Neural cell (in vitro differentiated cells): ENCODE results near the gene NPR2. TPM values are rescaled to one million over a fixed set of nuclear protein-coding genes. Genes with fewer than 3 reads are reported as not detected.

Experiments
- H2AFZ ChIP-seq: fragments of 200-600, 300-800 bp; sonication (generic), shearing (Covaris generic); 2 replicates; pipeline ENCODE4 v1.6.0; 2014; ENCODE audit warnings: low read depth, mild to moderate bottlenecking, antibody characterized with exemption, low read length, moderate library complexity
- H3F3A ChIP-seq: fragments of 200-600 bp; shearing (Covaris generic); 2 replicates; pipeline ENCODE4 v1.6.1; 2016; ENCODE audit warnings: mild to moderate bottlenecking, moderate library complexity, mixed read lengths, antibody characterized with exemption, low read length; ENCODE audit not compliant: insufficient read depth, poor library complexity, severe bottlenecking
- H3K27ac ChIP-seq: fragments of 200-600, 300-800 bp; sonication (generic), shearing (Covaris generic); 2 replicates; pipeline ENCODE4 v1.5.1; 2014; ENCODE audit warnings: mild to moderate bottlenecking, low read length, moderate library complexity
- H3K27me3 ChIP-seq: fragments of 300-800, 200-600 bp; sonication (generic), shearing (Covaris generic); 2 replicates; pipeline ENCODE4 v1.6.0; 2014; ENCODE audit warnings: mild to moderate bottlenecking, low read depth, low read length, moderate library complexity; ENCODE audit not compliant: insufficient read depth
- H3K36me3 ChIP-seq: fragments of 300-800, 200-600 bp; sonication (generic), shearing (Covaris generic); 2 replicates; pipeline ENCODE4 v1.5.1; 2014; ENCODE audit warnings: mild to moderate bottlenecking, antibody characterized with exemption, low read length, moderate library complexity; ENCODE audit not compliant: insufficient read depth
- H3K4me2 ChIP-seq: fragments of 300-800, 200-600 bp; sonication (generic), shearing (Covaris generic); 2 replicates; pipeline ENCODE4 v1.6.0; 2014; ENCODE audit warnings: mild to moderate bottlenecking, low read length
- H3K4me3 ChIP-seq: fragments of 300-800, 200-600 bp; sonication (generic), shearing (Covaris generic); 2 replicates; pipeline ENCODE4 v1.5.1; 2014; ENCODE audit warnings: mild to moderate bottlenecking, low read length, moderate library complexity
- H3K79me2 ChIP-seq: fragments of 200-600 bp; shearing (Covaris generic); replicated peaks from 2 replicates; pipeline ENCODE4 v1.6.0; 2014; ENCODE audit warnings: mild to moderate bottlenecking, low read length, moderate library complexity; ENCODE audit not compliant: insufficient read depth
- H3K9ac ChIP-seq: fragments of 300-800, 200-600 bp; sonication (generic), shearing (Covaris generic); 2 replicates; pipeline ENCODE4 v1.6.1; 2016; ENCODE audit warnings: mild to moderate bottlenecking, low read length, mixed read lengths
- H3K9me2 ChIP-seq: fragments of 200-600 bp; shearing (Covaris generic); 2 replicates; pipeline ENCODE4 v1.6.1; 2016; ENCODE audit warnings: mild to moderate bottlenecking, low read length, mixed read lengths; ENCODE audit not compliant: insufficient read depth
- H3K9me3 ChIP-seq: fragments of 200-600, 300-800 bp; sonication (generic), shearing (Covaris generic); 2 replicates; pipeline ENCODE4 v1.6.1; 2016; ENCODE audit warnings: mild to moderate bottlenecking, mixed run types, low read length, moderate library complexity, mixed read lengths
- H4K20me1 ChIP-seq: fragments of 200-600 bp; shearing (Covaris generic); 2 replicates; pipeline ENCODE4 v1.6.1; 2016; ENCODE audit warnings: mild to moderate bottlenecking, mixed run types; ENCODE audit not compliant: insufficient read depth
- EP300 ChIP-seq: fragments of 450-650 bp; conservative IDR thresholded peaks from 2 replicates; pipeline ENCODE4 v1.6.1; 2014; ENCODE audit warnings: antibody characterized with exemption, mild to moderate bottlenecking, moderate library complexity; ENCODE audit not compliant: poor library complexity, severe bottlenecking
- EZH2 ChIP-seq: fragments of 200-600, 300-800 bp; shearing (Covaris generic), sonication (generic); IDR thresholded peaks from 2 replicates; pipeline ENCODE4 v1.6.1; 2014; ENCODE audit warnings: antibody characterized with exemption, low read length, borderline replicate concordance, mild to moderate bottlenecking; ENCODE audit not compliant: insufficient read depth, poor library complexity, severe bottlenecking
- MXI1 ChIP-seq: fragments of 450-650 bp; conservative IDR thresholded peaks from 2 replicates; pipeline ENCODE4 v1.6.1; 2014; ENCODE audit warnings: antibody characterized with exemption, mild to moderate bottlenecking; ENCODE audit not compliant: poor library complexity, severe bottlenecking
- POLR2AphosphoS5 ChIP-seq: IDR thresholded peaks from 2 replicates; pipeline ENCODE4 v1.6.1; 2012
- RAD21 ChIP-seq: fragments of 450-650 bp; conservative IDR thresholded peaks from 2 replicates; pipeline ENCODE4 v1.6.1; 2014; ENCODE audit warnings: antibody characterized with exemption, mild to moderate bottlenecking, moderate library complexity
- SMC3 ChIP-seq: fragments of 450-650 bp; conservative IDR thresholded peaks from 2 replicates; pipeline ENCODE4 v1.6.1; 2014; ENCODE audit warnings: antibody characterized with exemption, mild to moderate bottlenecking, moderate library complexity; ENCODE audit not compliant: poor library complexity
- TAF1 ChIP-seq: IDR thresholded peaks from 2 replicates; pipeline ENCODE4 v1.6.1; 2012; ENCODE audit warnings: low read depth
- polyA plus RNA-seq: library from polyadenylated mRNA; depleted of rRNA; stranded (reverse); fragments of >200 nt; gene quantifications from 2 replicates; pipeline ENCODE4 v1.2.3, GENCODE V29; 2014
- TF ChIP-seq, protein P1 (sequence below): fragments of 450-650 bp; IDR thresholded peaks from 2 replicates; pipeline ENCODE4 v1.5.1; 2014; ENCODE audit warnings: antibody characterized with exemption, mild to moderate bottlenecking, moderate library complexity; ENCODE audit not compliant: poor library complexity, severe bottlenecking
- TF ChIP-seq, protein P2 (sequence below): IDR thresholded peaks from 2 replicates; pipeline ENCODE4 v1.6.1; 2012; ENCODE audit warnings: borderline replicate concordance

NPR2 gene
- polyA plus RNA-seq, 1 donor from 2014 or later: 9.6 TPM

- Histone ChIP-seq H3K4me3 (no peak overlapping the region), H3K27me3 (no peaks in the 10 kb centered on the region), H3K4me2 (no peak overlapping the region), H3F3A (no peaks in the 10 kb centered on the region), H4K20me1 (no peaks in the 10 kb centered on the region), H3K9ac (no peak overlapping the region), H3K79me2 (no peaks in the 10 kb centered on the region), H3K9me2 (no peaks in the 10 kb centered on the region), H3K27ac (no peak overlapping the region), H2AFZ (no peak overlapping the region), H3K36me3 (no peaks in the 10 kb centered on the region), H3K9me3 (no peaks in the 10 kb centered on the region)
- TF ChIP-seq POLR2AphosphoS5 (no peak), RAD21 (no peak), TAF1 (no peak), MXI1 (no peak), SMC3 (no peak), EZH2 (no peak)
- TF ChIP-seq, protein P1, sequence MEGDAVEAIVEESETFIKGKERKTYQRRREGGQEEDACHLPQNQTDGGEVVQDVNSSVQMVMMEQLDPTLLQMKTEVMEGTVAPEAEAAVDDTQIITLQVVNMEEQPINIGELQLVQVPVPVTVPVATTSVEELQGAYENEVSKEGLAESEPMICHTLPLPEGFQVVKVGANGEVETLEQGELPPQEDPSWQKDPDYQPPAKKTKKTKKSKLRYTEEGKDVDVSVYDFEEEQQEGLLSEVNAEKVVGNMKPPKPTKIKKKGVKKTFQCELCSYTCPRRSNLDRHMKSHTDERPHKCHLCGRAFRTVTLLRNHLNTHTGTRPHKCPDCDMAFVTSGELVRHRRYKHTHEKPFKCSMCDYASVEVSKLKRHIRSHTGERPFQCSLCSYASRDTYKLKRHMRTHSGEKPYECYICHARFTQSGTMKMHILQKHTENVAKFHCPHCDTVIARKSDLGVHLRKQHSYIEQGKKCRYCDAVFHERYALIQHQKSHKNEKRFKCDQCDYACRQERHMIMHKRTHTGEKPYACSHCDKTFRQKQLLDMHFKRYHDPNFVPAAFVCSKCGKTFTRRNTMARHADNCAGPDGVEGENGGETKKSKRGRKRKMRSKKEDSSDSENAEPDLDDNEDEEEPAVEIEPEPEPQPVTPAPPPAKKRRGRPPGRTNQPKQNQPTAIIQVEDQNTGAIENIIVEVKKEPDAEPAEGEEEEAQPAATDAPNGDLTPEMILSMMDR: no peak
Measured at GRCh38 chr9:35797311-35798109, 6.1 kb downstream of the NPR2 start.

DNA sequence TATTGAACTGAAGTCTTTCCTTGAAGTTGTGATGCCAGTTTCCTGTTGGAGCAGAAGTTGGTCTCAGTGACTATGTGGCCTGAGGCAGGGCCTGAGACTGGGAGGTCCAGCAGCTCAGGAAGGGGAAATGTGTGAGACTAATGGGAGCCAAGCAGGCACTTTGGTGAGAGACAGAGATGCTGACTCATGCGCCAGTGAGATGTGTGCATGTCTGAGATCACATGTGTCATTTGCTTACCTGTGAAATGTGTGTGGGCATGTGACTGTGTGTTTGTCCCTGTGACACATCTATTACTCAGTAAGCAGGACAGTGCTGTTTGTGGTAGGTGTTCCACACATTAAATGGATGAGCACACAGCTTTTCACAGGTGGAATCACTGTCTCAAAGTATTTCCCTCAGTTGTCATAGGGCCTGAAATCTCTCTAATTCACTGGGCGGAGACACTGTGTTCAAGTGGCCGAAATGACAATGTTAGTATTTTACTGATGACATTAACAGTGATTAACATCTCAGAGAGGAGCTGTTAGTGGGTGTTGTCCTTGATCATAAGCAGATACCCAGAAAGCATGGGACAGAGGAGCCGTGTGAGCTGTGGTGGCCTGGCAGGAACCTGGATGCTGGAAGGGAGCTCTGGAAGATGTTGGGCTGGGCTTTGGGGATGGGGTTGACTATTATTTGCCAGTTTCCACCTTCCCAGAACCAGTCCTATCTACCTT lies 7.4 kb downstream of the NPR2 start:
- Histone ChIP-seq H3K9me3 (no peaks in the 10 kb centered on the region), H3K36me3 (no peaks in the 10 kb centered on the region), H3K79me2 (no peaks in the 10 kb centered on the region), H4K20me1 (no peaks in the 10 kb centered on the region), H3K9me2 (no peaks in the 10 kb centered on the region), H3K9ac (no peak overlapping the region), H2AFZ (no peak overlapping the region), H3K27ac (no peak overlapping the region), H3K4me2 (no peak overlapping the region), H3F3A (no peaks in the 10 kb centered on the region), H3K4me3 (no peak overlapping the region), H3K27me3 (no peaks in the 10 kb centered on the region)
- no peak for TF ChIP-seq EZH2
- no peak for TF ChIP-seq TAF1

DNA sequence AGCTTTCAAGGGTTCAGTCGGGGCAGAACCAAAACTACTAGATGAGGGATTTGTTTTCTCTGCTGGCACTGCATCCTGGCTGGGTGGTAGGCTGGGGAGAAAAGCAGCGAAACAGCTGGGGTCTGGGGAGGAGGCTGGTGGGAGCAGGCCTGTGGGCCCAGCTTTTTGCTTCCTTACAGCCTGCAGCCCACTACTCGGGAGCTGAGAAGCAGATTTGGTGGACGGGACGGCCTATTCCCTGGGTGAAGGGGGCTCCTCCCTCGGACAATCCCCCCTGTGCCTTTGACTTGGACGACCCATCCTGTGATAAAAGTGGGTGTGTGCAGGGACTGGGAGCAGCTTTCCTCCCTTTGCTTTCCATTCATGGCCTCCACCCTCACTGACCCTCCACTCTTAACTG lies 9.1 kb downstream of the NPR2 start:
- H3K9me2 ChIP-seq: no peaks in the 10 kb centered on the region
- H4K20me1 ChIP-seq: no peaks in the 10 kb centered on the region
- no peak overlapping the region for H3K4me3 ChIP-seq
- no peaks in the 10 kb centered on the region for H3F3A ChIP-seq
- H3K27me3 ChIP-seq: no peaks in the 10 kb centered on the region
- no peak overlapping the region for H3K27ac ChIP-seq
- H3K9me3 ChIP-seq: no peaks in the 10 kb centered on the region
- no peak overlapping the region for H3K9ac ChIP-seq
- TF ChIP-seq MXI1 (no peak), EP300 (no peak), SMC3 (no peak), TAF1 (no peak)
- TF ChIP-seq, protein P1: no peak
- TF ChIP-seq, protein P2, sequence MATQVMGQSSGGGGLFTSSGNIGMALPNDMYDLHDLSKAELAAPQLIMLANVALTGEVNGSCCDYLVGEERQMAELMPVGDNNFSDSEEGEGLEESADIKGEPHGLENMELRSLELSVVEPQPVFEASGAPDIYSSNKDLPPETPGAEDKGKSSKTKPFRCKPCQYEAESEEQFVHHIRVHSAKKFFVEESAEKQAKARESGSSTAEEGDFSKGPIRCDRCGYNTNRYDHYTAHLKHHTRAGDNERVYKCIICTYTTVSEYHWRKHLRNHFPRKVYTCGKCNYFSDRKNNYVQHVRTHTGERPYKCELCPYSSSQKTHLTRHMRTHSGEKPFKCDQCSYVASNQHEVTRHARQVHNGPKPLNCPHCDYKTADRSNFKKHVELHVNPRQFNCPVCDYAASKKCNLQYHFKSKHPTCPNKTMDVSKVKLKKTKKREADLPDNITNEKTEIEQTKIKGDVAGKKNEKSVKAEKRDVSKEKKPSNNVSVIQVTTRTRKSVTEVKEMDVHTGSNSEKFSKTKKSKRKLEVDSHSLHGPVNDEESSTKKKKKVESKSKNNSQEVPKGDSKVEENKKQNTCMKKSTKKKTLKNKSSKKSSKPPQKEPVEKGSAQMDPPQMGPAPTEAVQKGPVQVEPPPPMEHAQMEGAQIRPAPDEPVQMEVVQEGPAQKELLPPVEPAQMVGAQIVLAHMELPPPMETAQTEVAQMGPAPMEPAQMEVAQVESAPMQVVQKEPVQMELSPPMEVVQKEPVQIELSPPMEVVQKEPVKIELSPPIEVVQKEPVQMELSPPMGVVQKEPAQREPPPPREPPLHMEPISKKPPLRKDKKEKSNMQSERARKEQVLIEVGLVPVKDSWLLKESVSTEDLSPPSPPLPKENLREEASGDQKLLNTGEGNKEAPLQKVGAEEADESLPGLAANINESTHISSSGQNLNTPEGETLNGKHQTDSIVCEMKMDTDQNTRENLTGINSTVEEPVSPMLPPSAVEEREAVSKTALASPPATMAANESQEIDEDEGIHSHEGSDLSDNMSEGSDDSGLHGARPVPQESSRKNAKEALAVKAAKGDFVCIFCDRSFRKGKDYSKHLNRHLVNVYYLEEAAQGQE: no peak
- no peaks in the 10 kb centered on the region for H3K36me3 ChIP-seq
- no peak overlapping the region for H2AFZ ChIP-seq
- no peaks in the 10 kb centered on the region for H3K79me2 ChIP-seq
- no peak overlapping the region for H3K4me2 ChIP-seq
